HL-60 (cell line): ENCODE data around the gene CFAP90.

Experiments used
- CTCF ChIP-seq: IDR thresholded peaks from one replicate; pipeline ENCODE4 v1.5.1; 2011; ENCODE audit warnings: low read length, control low read depth, inconsistent platforms; ENCODE audit not compliant: insufficient read depth
- POLR2AphosphoS5 ChIP-seq: IDR thresholded peaks from 2 replicates; pipeline ENCODE4 v1.6.1; 2012; ENCODE audit warnings: low read depth
- SPI1 ChIP-seq: IDR thresholded peaks from 2 replicates; pipeline ENCODE4 v1.6.1; 2012; ENCODE audit warnings: low read depth, mild to moderate bottlenecking, borderline replicate concordance
- TF ChIP-seq, protein P1 (sequence below): IDR thresholded peaks from 2 replicates; pipeline ENCODE4 v1.6.1; 2012; ENCODE audit warnings: low read depth; ENCODE audit not compliant: insufficient replicate concordance

GRCh38 chr5:7897014-7897600 is 46.2 kb upstream of the CFAP90 start:
- TF ChIP-seq CTCF (no peak), POLR2AphosphoS5 (no peak), SPI1 (no peak)
- TF ChIP-seq, protein P1, sequence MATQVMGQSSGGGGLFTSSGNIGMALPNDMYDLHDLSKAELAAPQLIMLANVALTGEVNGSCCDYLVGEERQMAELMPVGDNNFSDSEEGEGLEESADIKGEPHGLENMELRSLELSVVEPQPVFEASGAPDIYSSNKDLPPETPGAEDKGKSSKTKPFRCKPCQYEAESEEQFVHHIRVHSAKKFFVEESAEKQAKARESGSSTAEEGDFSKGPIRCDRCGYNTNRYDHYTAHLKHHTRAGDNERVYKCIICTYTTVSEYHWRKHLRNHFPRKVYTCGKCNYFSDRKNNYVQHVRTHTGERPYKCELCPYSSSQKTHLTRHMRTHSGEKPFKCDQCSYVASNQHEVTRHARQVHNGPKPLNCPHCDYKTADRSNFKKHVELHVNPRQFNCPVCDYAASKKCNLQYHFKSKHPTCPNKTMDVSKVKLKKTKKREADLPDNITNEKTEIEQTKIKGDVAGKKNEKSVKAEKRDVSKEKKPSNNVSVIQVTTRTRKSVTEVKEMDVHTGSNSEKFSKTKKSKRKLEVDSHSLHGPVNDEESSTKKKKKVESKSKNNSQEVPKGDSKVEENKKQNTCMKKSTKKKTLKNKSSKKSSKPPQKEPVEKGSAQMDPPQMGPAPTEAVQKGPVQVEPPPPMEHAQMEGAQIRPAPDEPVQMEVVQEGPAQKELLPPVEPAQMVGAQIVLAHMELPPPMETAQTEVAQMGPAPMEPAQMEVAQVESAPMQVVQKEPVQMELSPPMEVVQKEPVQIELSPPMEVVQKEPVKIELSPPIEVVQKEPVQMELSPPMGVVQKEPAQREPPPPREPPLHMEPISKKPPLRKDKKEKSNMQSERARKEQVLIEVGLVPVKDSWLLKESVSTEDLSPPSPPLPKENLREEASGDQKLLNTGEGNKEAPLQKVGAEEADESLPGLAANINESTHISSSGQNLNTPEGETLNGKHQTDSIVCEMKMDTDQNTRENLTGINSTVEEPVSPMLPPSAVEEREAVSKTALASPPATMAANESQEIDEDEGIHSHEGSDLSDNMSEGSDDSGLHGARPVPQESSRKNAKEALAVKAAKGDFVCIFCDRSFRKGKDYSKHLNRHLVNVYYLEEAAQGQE, result no peak
